GM18951 (cell line): Measurements from ENCODE around the gene MLLT10.
"Not testable (repeated sequence)": the region's sequence is repeated elsewhere in the genome, so short reads cannot be mapped to it uniquely, and the experiment has no call there.

Source experiments
- POLR2A ChIP-seq: IDR thresholded peaks from 4 replicates; pipeline ENCODE4 v1.6.1; 2011; ENCODE audit warnings: mild to moderate bottlenecking; ENCODE audit not compliant: insufficient read length, insufficient read depth; ENCODE audit errors: extremely low read depth
- in situ Hi-C: fragments of 300-500 bp; cut with MboI; formaldehyde crosslinking; loops from one replicate; pipeline ENCODE4 v1.12.0; 2022; ENCODE audit warnings: low sequenced_read_pairs, mixed read lengths, inconsistent platforms; ENCODE audit not compliant: unreplicated experiment

The MLLT10 gene

GRCh38 chr10:21530641-21531040 lies 3.4 kb upstream of the MLLT10 start:
- in situ Hi-C loops = no loop called here

DNA sequence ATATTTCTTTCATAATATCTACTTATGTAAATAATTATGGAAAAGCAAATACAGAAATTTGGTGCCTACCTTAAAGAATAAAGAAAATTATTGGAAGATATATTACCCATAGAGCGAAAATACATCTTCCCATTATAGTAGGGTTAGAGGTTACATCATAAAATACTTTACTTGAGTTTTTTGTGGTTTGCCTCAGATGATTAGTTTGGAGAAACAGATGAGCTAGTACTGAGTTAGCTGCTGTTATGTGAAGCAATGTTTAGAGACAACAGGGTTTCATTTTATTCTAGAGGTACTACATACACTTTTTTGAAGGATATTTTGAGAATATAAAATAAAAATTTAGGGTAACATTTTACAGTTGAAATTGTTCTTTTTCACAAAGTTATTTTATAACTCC lies 2.9 kb upstream of the MLLT10 start:
- in situ Hi-C loops = no loop called here
- no peak for TF ChIP-seq POLR2A

More at GRCh38 chr10:21530641-21531040, 3.4 kb upstream of the MLLT10 start:
- no peak for TF ChIP-seq POLR2A

- TF ChIP-seq POLR2A = no peak
These were observed 1.2 kb upstream of the MLLT10 start for GRCh38 chr10:21532694-21533466.

GRCh38 chr10:21534280-21534586 lies 201 bp downstream of the MLLT10 start:
- in situ Hi-C loops = no loop called here
- no peak for TF ChIP-seq POLR2A

More at GRCh38 chr10:21532694-21533466, 1.2 kb upstream of the MLLT10 start:
- in situ Hi-C loops = no loop called here

DNA sequence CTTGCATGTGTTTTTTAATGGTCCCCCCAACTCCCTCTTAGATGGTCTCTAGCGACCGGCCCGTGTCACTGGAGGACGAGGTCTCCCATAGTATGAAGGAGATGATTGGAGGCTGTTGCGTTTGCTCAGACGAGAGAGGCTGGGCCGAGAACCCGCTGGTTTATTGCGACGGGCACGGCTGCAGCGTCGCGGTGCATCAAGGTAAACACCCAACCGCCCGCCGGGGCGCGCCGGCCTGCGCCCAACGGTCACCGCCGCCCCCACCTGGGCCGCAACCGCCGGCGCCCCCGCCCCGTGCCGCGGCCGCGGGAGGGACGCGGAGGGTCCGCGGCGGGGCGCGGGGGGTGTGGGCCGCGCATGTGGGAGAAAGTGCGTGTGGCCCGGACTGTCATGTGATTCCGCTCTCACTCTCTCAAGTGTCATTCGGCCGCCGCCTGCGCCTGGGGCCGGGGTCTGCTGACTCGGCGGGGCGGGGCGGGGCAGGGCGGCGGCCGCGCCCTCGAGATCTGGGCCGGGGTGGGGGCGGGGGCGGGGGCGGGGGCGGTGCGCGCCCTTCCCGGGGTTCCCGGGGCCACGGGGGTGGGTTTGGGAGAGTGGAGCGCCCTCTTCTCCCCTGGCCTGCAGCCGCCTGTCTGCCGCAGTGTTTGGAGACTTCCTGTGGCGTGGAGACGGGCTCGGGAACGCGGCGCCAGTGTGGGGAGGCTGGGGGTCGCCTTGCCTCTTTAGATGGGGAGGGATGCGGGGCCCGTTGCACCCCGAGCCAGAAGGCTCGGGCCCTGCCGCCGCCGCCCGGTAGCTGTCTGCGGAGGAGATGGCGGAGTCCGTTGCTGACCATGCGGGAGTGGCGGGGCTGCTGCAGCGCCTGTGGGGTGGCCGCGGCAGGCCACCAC lies 817 bp downstream of the MLLT10 start:
- in situ Hi-C loops = no loop called here
- TF ChIP-seq POLR2A = no peak

GRCh38 chr10:21535494-21535965 lies 1.5 kb downstream of the MLLT10 start:
- TF ChIP-seq POLR2A = no peak

DNA sequence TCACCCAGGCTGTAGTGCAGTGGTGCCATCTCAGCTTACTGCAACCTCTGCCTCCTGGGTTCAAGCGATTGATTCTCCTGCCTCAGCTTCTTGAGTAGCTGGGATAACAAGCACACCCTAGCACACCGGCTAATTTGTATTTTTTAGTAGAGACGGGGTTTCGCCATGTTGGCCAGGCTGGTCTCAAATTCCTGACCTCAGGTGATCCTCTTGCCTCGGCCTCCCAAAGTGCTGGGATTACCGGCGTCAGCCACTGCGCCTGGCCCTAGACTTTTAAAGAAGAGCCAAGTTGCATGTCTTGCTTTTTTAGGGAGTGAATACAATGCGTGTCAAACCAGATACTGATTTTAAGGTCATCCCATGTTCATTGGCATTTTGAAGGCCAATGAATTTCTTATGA lies 1.9 kb downstream of the MLLT10 start:
- in situ Hi-C loops = not testable (repeated sequence)

More at GRCh38 chr10:21535494-21535965, 1.5 kb downstream of the MLLT10 start:
- in situ Hi-C loops = no loop called here

GRCh38 chr10:21536874-21537273 lies 2.8 kb downstream of the MLLT10 start:
- no peak for TF ChIP-seq POLR2A
- in situ Hi-C loops = no loop called here

DNA sequence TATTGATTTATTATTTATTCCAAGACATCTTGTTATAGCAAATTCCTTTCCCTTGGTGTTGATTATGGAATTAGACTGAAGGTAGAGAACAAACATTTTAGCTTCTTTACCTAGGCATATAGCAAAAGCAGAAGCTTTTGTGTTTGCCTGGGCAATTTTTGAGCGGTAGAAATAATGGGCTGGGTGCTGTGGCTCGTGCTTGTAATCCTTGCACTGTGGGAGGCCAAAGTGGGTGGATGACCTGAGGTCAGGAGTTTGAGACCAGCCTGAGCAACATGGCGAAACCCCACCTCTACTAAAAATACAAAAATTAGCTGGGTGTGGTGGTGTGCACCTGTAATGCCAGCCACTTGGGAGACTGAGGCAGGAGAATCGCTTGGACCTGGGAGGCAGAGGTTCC lies 6.7 kb downstream of the MLLT10 start:
- in situ Hi-C loops = not testable (repeated sequence)

GRCh38 chr10:21547246-21547645 lies 13.2 kb downstream of the MLLT10 start:
- in situ Hi-C loops = no loop called here

GRCh38 chr10:21552638-21553037 lies 18.6 kb downstream of the MLLT10 start:
- no peak for TF ChIP-seq POLR2A

More at GRCh38 chr10:21547246-21547645, 13.2 kb downstream of the MLLT10 start:
- no peak for TF ChIP-seq POLR2A

GRCh38 chr10:21556527-21556926 lies 22.5 kb downstream of the MLLT10 start:
- in situ Hi-C loops = no loop called here
- TF ChIP-seq POLR2A = no peak

More at GRCh38 chr10:21552638-21553037, 18.6 kb downstream of the MLLT10 start:
- in situ Hi-C loops = no loop called here

DNA sequence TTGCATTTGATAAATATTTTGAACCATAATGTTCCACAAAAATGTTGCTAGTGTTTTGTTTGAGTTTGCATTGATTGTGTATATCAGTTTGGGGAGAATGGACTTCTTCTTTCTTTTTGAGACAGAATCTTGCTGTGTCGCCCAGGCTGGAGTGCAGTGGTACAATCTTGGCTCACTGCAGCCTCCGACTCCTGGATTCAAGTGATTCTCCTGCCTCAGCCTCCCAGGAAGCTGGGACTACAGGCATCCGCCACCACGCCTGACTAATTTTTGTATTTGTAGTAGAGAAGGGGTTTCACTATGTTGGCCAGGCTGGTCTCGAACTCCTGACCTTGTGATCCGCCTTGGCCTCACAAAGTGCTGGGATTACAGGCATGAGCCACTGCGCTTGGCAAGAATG lies 25.0 kb downstream of the MLLT10 start:
- in situ Hi-C loops = not testable (repeated sequence)
